H1 (cell line): Measurements from ENCODE around the gene RAB11FIP3. TPM values are rescaled to one million over a fixed set of nuclear protein-coding genes. Genes with fewer than 3 reads are reported as not detected.
"Not testable (repeated sequence)": the region's sequence is repeated elsewhere in the genome, so short reads cannot be mapped to it uniquely, and the experiment has no call there.

Experiments
- CTCF ChIA-PET: fragments of 300-600 bp; sonication (Branson Sonifier 250); formaldehyde crosslinking; loops from one replicate; lab custom pipeline; 2021; ENCODE audit not compliant: partially characterized antibody; lab: Charles Lee
- POLR2A ChIA-PET: fragments of 300-600 bp; sonication (Branson Sonifier 250); formaldehyde crosslinking; loops from one replicate; lab custom pipeline; 2021; ENCODE audit warnings: inconsistent platforms; ENCODE audit not compliant: partially characterized antibody; lab: Charles Lee
- DNase-seq, 2 experiments: peaks; one replicate each; pipeline versions ENCODE4 v3.0.0 to v3.0.0-alpha.2; 2010 to 2022; ENCODE audit warnings: low spot score in 2 of 2, low read depth in 1 of 2, mixed read lengths in 1 of 2
- FAIRE-seq: peaks from 2 replicates; lab custom pipeline; 2011; peaks lifted over from hg19 to GRCh38; lab: Jason Lieb, UNC
- H2AFZ ChIP-seq: 2 replicates; pipeline ENCODE4 v1.8.1; 2012; ENCODE audit warnings: low read length, inconsistent platforms
- H2AK5ac ChIP-seq: 2 replicates; pipeline ENCODE4 v1.6.1; 2013; ENCODE audit warnings: low read depth, low read length
- H2BK120ac ChIP-seq: replicated peaks from 2 replicates; pipeline ENCODE3; 2013; ENCODE audit warnings: low read depth, low read length, inconsistent platforms
- H2BK12ac ChIP-seq: 2 replicates; pipeline ENCODE4 v1.6.1; 2013; ENCODE audit warnings: low read depth, low read length
- H2BK15ac ChIP-seq: 2 replicates; pipeline ENCODE4 v1.6.1; 2013; ENCODE audit warnings: low read length
- H2BK20ac ChIP-seq: 2 replicates; pipeline ENCODE4 v1.6.1; 2013; ENCODE audit warnings: low read length
- H2BK5ac ChIP-seq: 2 replicates; pipeline ENCODE4 v1.6.1; 2013; ENCODE audit warnings: low read depth, low read length
- H3K14ac ChIP-seq: 2 replicates; pipeline ENCODE4 v1.6.1; 2013; ENCODE audit warnings: inconsistent platforms; ENCODE audit not compliant: insufficient read length
- H3K18ac ChIP-seq: 2 replicates; pipeline ENCODE4 v1.6.1; 2013; ENCODE audit warnings: low read length; ENCODE audit errors: extremely low read depth
- H3K23ac ChIP-seq: 2 replicates; pipeline ENCODE4 v1.6.1; 2013; ENCODE audit warnings: inconsistent platforms; ENCODE audit not compliant: insufficient read length
- H3K23me2 ChIP-seq: 2 replicates; pipeline ENCODE4 v1.6.1; 2013; ENCODE audit warnings: low read depth, low read length
- H3K27ac ChIP-seq: 2 replicates; pipeline ENCODE4 v1.6.1; 2011; ENCODE audit warnings: low read depth, low read length, inconsistent platforms
- H3K27me3 ChIP-seq, 4 experiments: replicated peaks in 1 of 4; 1 replicate in 1 of 4; 2 replicates in 3 of 4; pipeline versions ENCODE4 v1.6.1 to v1.8.1; 2011 to 2013; ENCODE audit warnings: low read length in 3 of 4, mild to moderate bottlenecking in 3 of 4, inconsistent platforms in 2 of 4, mixed read lengths in 2 of 4, moderate library complexity in 1 of 4; ENCODE audit not compliant: control insufficient read depth in 3 of 4, insufficient read depth in 3 of 4; ENCODE audit errors: extremely low read depth in 1 of 4
- H3K36me3 ChIP-seq, 4 experiments: 2 replicates each; pipeline versions ENCODE4 v1.6.1 to v1.8.1; 2011 to 2013; ENCODE audit warnings: mild to moderate bottlenecking in 4 of 4, low read length in 3 of 4, moderate library complexity in 2 of 4, control low read depth in 1 of 4, inconsistent platforms in 1 of 4; ENCODE audit not compliant: insufficient read depth in 4 of 4, control insufficient read depth in 2 of 4
- H3K4ac ChIP-seq: replicated peaks from 2 replicates; pipeline ENCODE3; 2013; ENCODE audit warnings: low read length, low read depth, mixed read lengths, inconsistent platforms; ENCODE audit not compliant: insufficient read length
- H3K4me1 ChIP-seq, 4 experiments: replicated peaks in 1 of 4; 1 replicate in 1 of 4; 2 replicates in 3 of 4; pipeline versions ENCODE4 v1.6.1 to v1.8.1; 2011 to 2013; ENCODE audit warnings: low read length in 3 of 4, inconsistent platforms in 2 of 4, mixed read lengths in 1 of 4; ENCODE audit not compliant: insufficient read depth in 4 of 4, control insufficient read depth in 3 of 4
- H3K4me2 ChIP-seq, 2 experiments: 2 replicates each; pipeline versions ENCODE4 v1.6.1 to v1.8.1; 2011 to 2013; ENCODE audit warnings: low read depth in 2 of 2, low read length in 2 of 2, control low read depth in 1 of 2, inconsistent platforms in 1 of 2, mild to moderate bottlenecking in 1 of 2; ENCODE audit not compliant: insufficient read depth in 1 of 2
- H3K4me3 ChIP-seq, 4 experiments: fragments of 200-600, 300-600 bp in 1 of 4; sonication (generic), shearing (Covaris generic), sonication (Bioruptor Twin) in 1 of 4; 2 replicates each; pipeline versions ENCODE4 v1.5.1 to v1.8.1; 2011 to 2016; ENCODE audit warnings: low read length in 4 of 4, low read depth in 3 of 4, control low read depth in 2 of 4, inconsistent platforms in 2 of 4, mild to moderate bottlenecking in 2 of 4, mixed read lengths in 1 of 4, moderate library complexity in 1 of 4; ENCODE audit not compliant: insufficient read depth in 2 of 4; ENCODE audit errors: extremely low read depth in 1 of 4
- H3K56ac ChIP-seq: replicated peaks from 2 replicates; pipeline ENCODE3; 2013; ENCODE audit warnings: low read depth, mild to moderate bottlenecking, mixed read lengths, low read length, inconsistent platforms; ENCODE audit not compliant: insufficient read length
- H3K79me1 ChIP-seq: 2 replicates; pipeline ENCODE4 v1.6.1; 2013; ENCODE audit warnings: low read depth, low read length, control low read depth
- H3K79me2 ChIP-seq, 2 experiments: 2 replicates each; pipeline versions ENCODE4 v1.6.1 to v1.8.1; 2012 to 2013; ENCODE audit warnings: low read length in 2 of 2, mild to moderate bottlenecking in 2 of 2, inconsistent platforms in 1 of 2; ENCODE audit not compliant: insufficient read depth in 2 of 2, control insufficient read depth in 1 of 2
- H3K9ac ChIP-seq, 4 experiments: replicated peaks in 1 of 4; 1 replicate in 1 of 4; 2 replicates in 3 of 4; pipeline versions ENCODE4 v1.6.1 to v1.8.1; 2011 to 2013; ENCODE audit warnings: low read depth in 3 of 4, low read length in 3 of 4, control low read depth in 2 of 4, mild to moderate bottlenecking in 2 of 4, moderate library complexity in 2 of 4, inconsistent platforms in 1 of 4; ENCODE audit errors: extremely low read depth in 1 of 4
- H3K9me3 ChIP-seq, 2 experiments: 2 replicates each; pipeline versions ENCODE4 v1.6.1 to v1.8.1; 2012 to 2013; ENCODE audit warnings: mild to moderate bottlenecking in 2 of 2, moderate library complexity in 2 of 2, control low read depth in 1 of 2, inconsistent platforms in 1 of 2, low read depth in 1 of 2, low read length in 1 of 2, mixed read lengths in 1 of 2; ENCODE audit not compliant: insufficient read depth in 2 of 2
- H4K20me1 ChIP-seq, 2 experiments: replicated peaks in 1 of 2; 2 replicates each; pipeline versions ENCODE3 to v1.8.1; 2011 to 2013; ENCODE audit warnings: inconsistent platforms in 2 of 2, low read length in 2 of 2, mild to moderate bottlenecking in 1 of 2; ENCODE audit not compliant: insufficient read depth in 2 of 2, control insufficient read depth in 1 of 2
- H4K5ac ChIP-seq: 2 replicates; pipeline ENCODE4 v1.6.1; 2013; ENCODE audit warnings: low read length, low read depth, mixed read lengths, inconsistent platforms; ENCODE audit not compliant: insufficient read length
- H4K8ac ChIP-seq: 2 replicates; pipeline ENCODE4 v1.8.0; 2013; ENCODE audit warnings: mild to moderate bottlenecking, moderate library complexity, low read length, inconsistent platforms; ENCODE audit not compliant: insufficient read depth; ENCODE audit errors: extremely low read depth
- H4K91ac ChIP-seq: replicated peaks from 2 replicates; pipeline ENCODE3; 2013; ENCODE audit warnings: low read length, mixed read lengths, inconsistent platforms; ENCODE audit not compliant: insufficient read length
- BRCA1 ChIP-seq: IDR thresholded peaks from 2 replicates; pipeline ENCODE4 v1.6.1; 2012; ENCODE audit warnings: low read depth, low read length, improper control_type of control experiment
- CBX8 ChIP-seq: fragments of 300-800, 300-1000 bp; sonication (generic); IDR thresholded peaks from 2 replicates; pipeline ENCODE4 v1.7.1; 2016; ENCODE audit warnings: low read depth, low read length, borderline replicate concordance
- JUN ChIP-seq: IDR thresholded peaks from 2 replicates; pipeline ENCODE4 v1.6.1; 2011; ENCODE audit warnings: low read depth, mild to moderate bottlenecking, improper control_type of control experiment, low read length
- KDM4A ChIP-seq: IDR thresholded peaks from one replicate; pipeline ENCODE4 v1.7.1; 2012; ENCODE audit warnings: low read depth, mild to moderate bottlenecking, moderate library complexity, low read length, inconsistent platforms; ENCODE audit not compliant: severe bottlenecking
- MAFK ChIP-seq: IDR thresholded peaks from 2 replicates; pipeline ENCODE4 v1.6.1; 2012; ENCODE audit warnings: low read depth, mild to moderate bottlenecking, improper control_type of control experiment, low read length
- YY1 ChIP-seq: IDR thresholded peaks from 2 replicates; pipeline ENCODE4 v1.6.1; 2011; ENCODE audit warnings: low read depth, mild to moderate bottlenecking, low read length
- WGBS, 2 experiments: shearing (Covaris generic) in 1 of 2; methylation state at CpG; one replicate each; pipeline versions ENCODE4 v1.1.6 to v1.1.7; 2013 to 2015; ENCODE audit warnings: low lambda C conversion rate in 2 of 2, mixed read lengths in 2 of 2, inconsistent platforms in 1 of 2, low coverage in 1 of 2, missing lambda C conversion rate in 1 of 2; ENCODE audit not compliant: insufficient replicate concordance in 2 of 2, insufficient coverage in 1 of 2, insufficient read length in 1 of 2; ENCODE audit errors: extremely low coverage in 1 of 2, missing lambda C conversion rate in 1 of 2; 5-methylcytosine and 5-hydroxymethylcytosine counted together
- polyA plus RNA-seq, 7 experiments: library from polyadenylated mRNA; depleted of rRNA in 3 of 7; stranded (reverse) in 5 of 7; unstranded in 2 of 7; fragments of >200 nt in 5 of 7; fragments of 200-250 nt in 2 of 7; gene quantifications; 1 replicate in 5 of 7; 2 replicates in 1 of 7; 4 replicates in 1 of 7; pipeline versions ENCODE4 v1.2.1 to v1.2.3, GENCODE V29; 2011 to 2013; ENCODE audit warnings: missing spikeins in 2 of 7, mixed read lengths in 2 of 7
- total RNA-seq: library from RNA; stranded (reverse); fragmentation: NEBNext Ultra II Directional; extraction: Animal tissue kit (Norgen Biotek cat#: 25700); gene quantifications from 2 replicates; pipeline ENCODE4 v1.2.1, GENCODE V29; 2021

RAB11FIP3 gene
- total and polyA plus RNA-seq, 2 of the 8 experiments (the other 6 are each of a cell fraction or from before 2014, with no cell fraction given) = 9.3 to 35.2 TPM

DNA sequence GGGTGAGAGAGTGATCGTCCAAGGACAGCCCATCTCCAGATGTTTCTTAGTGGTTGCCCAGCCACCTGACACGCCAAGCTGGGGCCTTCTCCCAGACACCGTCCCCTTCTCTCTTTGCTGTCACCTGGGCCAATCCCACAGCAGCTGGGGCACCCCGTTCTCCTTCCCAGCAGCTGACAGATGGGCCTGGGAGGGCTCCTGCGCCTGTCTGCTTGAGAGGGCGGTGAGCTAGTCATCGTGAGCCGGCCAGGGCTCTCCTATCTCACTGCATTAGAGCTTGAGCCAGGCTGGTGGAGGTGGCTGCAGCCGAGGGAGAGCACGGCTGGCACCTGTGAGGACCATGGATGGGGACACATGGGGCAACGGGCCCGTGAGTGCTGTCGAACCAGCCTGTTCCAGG, 41.2 kb downstream of the RAB11FIP3 start (continued):
- TF ChIP-seq CBX8 (no peak), YY1 (no peak), BRCA1 (no peak), MAFK (no peak), KDM4A (no peak), JUN (no peak)

DNA sequence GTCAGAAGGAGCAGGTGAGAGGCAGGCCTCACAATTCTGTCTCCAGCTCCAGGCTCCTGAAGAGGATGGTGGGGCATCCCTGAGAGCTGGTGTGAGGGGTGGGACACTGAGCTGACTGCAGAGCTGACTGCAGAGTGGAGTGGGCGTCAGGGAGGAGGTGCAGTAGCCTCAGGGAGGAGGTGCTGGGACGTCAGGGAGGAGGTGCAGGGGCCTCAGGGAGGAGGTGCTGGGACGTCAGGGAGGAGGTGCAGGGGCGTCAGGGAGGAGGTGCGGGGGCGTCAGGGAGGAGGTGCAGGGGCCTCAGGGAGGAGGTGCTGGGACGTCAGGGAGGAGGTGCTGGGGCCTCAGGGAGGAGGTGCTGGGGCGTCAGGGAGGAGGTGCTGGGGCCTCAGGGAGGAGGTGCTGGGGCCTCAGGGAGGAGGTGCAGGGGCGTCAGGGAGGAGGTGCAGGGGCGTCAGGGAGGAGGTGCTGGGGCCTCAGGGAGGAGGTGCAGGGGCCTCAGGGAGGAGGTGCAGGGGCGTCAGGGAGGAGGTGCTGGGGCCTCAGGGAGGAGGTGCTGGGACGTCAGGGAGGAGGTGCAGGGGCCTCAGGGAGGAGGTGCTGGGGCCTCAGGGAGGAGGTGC, 41.9 kb downstream of the RAB11FIP3 start:
- H3K23ac ChIP-seq, H3K14ac ChIP-seq, H3K18ac ChIP-seq, H3K27me3 ChIP-seq, FAIRE-seq, H4K5ac ChIP-seq, H2AFZ ChIP-seq, H3K4me3 ChIP-seq, DNase-seq, H4K8ac ChIP-seq, H3K27ac ChIP-seq, H2BK5ac ChIP-seq, H3K9me3 ChIP-seq, H2BK20ac ChIP-seq, H3K9ac ChIP-seq, H3K36me3 ChIP-seq, H2BK120ac ChIP-seq, H3K4ac ChIP-seq, H3K56ac ChIP-seq, H2BK12ac ChIP-seq, H2BK15ac ChIP-seq, H3K4me2 ChIP-seq, H4K91ac ChIP-seq, H3K79me2 ChIP-seq, H3K23me2 ChIP-seq, H3K79me1 ChIP-seq, H4K20me1 ChIP-seq: not testable (repeated sequence)
- ChIA-PET POLR2A (interaction anchor here (0.6 to 1.1 kb wide), 3 partner anchors 50 to 822 kb away, joined by 3 to 4 read pairs (median 3); partner anchors contain the start of gene CAPN15), CTCF (interaction anchor here (0.6 to 3.6 kb wide), 6 partner anchors 20 to 340 kb away, joined by 3 to 13 read pairs (median 3); no protein-coding TSS in a partner anchor)
- whole genome bisulfite sequencing, 2 experiments = 74% methylated on average over 8 of the region's 12 CpGs; no CpG with 5 or more reads in 1 of the 2 experiments
- Histone ChIP-seq H2AK5ac (0 out of 2 replicates have a peak overlapping the region, but pooled peaks have one; percentile 9), H3K4me1 (peaks cover 10 to 17% (median 13%) of the 10 kb centered on the region in 4 experiments)
